ENCODE data around the gene CENPF. TPM values are rescaled to one million over a fixed set of nuclear protein-coding genes. Genes with fewer than 3 reads are reported as not detected.
A peak's percentile ranks its signal among the peaks of the same experiment; 100 is the strongest.
"Not testable (repeated sequence)": the region's sequence is repeated elsewhere in the genome, so short reads cannot be mapped to it uniquely, and the experiment has no call there.

The CENPF gene
- total RNA-seq, 1 donor = 42.1 TPM

DNA sequence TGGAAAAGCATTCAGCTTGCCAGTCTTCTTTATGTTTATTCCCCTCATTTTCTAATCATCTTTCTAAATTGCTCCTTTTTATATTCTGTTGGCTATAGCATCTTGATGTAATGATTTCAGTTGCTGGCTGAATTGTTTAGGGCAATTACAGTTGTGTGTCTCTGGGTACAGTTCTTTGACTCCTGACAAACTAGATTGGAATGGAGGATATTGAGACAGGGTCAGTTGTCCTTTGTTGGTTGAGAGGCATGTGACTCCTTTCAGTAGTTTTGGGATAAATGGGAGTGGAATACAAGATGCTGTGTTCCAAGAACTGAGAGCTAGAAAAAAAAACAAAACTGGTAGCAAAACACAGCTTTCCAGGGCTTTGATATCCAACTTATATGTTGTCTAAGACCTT lies 1.5 kb downstream of the CENPF start:
- TF ChIP-seq, protein P1, sequence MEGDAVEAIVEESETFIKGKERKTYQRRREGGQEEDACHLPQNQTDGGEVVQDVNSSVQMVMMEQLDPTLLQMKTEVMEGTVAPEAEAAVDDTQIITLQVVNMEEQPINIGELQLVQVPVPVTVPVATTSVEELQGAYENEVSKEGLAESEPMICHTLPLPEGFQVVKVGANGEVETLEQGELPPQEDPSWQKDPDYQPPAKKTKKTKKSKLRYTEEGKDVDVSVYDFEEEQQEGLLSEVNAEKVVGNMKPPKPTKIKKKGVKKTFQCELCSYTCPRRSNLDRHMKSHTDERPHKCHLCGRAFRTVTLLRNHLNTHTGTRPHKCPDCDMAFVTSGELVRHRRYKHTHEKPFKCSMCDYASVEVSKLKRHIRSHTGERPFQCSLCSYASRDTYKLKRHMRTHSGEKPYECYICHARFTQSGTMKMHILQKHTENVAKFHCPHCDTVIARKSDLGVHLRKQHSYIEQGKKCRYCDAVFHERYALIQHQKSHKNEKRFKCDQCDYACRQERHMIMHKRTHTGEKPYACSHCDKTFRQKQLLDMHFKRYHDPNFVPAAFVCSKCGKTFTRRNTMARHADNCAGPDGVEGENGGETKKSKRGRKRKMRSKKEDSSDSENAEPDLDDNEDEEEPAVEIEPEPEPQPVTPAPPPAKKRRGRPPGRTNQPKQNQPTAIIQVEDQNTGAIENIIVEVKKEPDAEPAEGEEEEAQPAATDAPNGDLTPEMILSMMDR (IDR thresholded peaks at IDR 0.05; ENCODE audit: insufficient read depth, low read length) = no peak
- no peak for DNase-seq (ENCODE audit: low read depth)
- H3K4me3 ChIP-seq (ENCODE audit: low read depth, low read length) = peak overlapping the region; percentile 82

DNA sequence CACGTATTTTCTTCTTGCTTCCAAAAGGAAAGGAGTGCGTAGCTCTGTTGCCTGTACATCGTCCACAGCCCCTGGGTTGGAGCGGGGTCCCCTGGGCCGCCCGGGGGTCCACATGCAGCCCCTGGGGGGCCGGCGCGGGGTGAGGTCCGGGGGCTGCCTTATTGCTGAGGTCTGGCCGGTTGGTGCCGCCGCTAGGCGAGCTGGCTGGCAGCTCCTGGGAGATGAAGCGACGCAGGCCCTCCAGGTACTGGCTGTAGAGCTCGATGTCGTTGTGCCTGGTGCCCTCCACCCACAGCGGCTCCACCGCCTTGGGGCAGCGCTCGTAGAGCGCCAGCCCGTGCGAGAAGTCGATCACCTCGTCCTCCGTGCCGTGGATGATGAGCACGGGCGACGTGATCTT lies 2.5 kb downstream of the CENPF start:
- not testable (repeated sequence) for H3K4me3 ChIP-seq (ENCODE audit: low read depth, low read length); DNase-seq (ENCODE audit: low read depth)

DNA sequence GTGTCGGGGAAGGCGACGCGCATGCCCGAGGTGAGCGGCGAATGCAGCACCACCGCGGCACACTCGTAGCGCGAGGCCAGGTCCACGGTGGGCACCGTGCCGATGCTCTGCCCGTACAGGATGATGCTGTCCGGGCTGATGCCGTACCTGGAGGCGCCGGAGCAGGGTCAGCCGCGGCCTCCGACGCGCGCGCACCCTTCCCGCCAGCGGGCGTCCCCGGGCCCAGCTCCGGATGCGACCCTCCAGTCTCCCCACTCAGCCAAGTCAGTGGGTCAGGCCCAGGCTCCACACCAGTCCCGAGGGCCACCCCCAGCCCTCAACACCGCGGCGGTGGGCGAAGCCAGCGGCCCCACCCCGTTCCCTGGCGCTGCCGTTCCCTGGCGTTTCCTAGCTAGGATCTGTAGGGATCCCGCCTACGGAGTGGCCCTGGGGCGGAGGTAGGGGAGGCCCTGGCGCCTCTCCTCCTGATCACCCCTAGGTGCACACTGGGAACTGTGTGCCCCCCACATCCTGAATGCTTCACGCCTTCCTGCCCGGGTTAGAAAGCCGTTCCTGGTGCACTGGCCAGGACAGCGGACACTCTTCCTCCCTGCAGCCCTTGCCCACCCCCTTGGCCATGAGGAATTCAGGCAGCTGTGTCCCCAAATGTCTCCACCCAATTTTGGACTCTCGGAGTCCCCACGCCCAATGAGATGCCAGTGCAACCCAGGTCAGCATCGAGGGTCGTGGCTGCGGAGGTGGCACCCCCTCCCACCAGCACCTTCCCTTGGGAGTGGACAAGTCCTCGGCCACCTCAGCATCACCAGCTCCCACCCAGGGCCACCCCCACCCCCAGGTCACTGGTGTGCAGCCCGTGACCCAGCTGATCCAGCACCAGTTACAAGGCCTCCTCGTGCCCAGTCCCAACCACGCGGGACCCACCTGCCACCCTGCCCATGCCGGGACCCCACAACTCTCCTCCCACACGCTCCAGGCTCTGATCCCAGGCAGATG lies 3.2 kb downstream of the CENPF start:
- DNase-seq (ENCODE audit: low read depth); H3K4me3 ChIP-seq (ENCODE audit: low read depth, low read length): not testable (repeated sequence)

DNA sequence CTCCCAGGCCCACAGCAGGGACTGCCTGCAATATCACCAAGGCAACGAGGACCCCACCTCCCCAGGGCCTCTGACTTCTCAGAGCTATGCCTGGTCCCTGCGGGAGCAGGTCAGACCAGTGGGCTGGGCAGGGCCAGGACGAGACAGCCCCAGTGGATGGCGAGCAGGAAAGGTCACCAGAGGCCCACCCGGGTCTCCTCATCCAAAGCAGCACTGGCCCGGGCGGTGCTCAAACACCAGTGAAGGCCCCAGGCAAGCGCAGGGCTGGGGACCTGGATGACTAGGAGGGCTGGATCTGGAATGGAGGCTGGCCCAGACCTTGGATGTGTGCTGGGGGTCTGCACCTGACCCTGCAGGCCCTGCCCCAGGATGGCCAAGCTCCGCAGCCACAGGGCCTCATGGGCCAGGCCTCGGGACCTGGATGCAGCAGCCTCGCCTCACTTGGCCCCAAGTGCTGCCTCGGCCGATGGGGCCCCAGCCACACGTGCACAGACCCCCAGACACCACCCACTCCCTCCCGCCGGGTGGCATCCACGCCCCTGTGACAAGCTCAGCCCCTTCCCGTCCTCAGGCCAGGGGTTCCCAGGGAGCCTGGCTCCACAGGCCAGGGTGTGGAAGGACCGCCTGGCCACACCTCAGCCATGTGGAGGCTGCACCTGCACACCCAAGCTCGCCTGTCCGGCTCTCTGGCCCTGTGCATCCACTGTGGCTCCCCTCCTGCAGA lies 4.7 kb downstream of the CENPF start:
- DNase-seq (ENCODE audit: low read depth); H3K4me3 ChIP-seq (ENCODE audit: low read depth, low read length): not testable (repeated sequence)

DNA sequence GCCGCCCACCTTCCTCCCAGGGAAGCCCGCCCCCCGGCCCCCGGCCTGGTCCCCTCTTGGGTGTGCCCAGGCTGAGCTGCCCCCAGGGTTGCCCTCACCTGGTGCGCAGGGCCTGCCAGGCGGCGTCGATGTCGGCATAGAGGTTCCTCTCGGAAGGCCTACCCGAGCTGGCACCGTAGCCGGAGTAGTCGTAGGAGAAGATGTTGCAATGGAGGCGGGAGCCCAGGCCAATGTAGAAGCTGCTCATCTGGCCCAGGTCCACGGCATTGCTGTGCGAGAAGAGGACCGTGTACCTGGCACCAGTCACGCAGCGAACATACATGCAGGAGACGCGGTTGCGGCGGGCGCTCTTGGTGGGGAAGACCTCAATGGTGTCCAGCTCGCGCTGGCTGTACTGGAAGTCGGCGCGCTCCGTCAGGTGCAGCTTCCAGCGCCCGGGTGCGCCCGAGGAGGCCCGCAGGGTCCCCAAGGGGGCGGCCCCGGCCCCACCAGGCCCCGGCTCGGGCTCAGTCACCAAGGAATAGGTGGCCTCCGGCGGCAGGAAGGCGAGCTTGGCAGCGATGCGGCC lies 5.3 kb downstream of the CENPF start:
- not testable (repeated sequence) for H3K4me3 ChIP-seq (ENCODE audit: low read depth, low read length); DNase-seq (ENCODE audit: low read depth)

DNA sequence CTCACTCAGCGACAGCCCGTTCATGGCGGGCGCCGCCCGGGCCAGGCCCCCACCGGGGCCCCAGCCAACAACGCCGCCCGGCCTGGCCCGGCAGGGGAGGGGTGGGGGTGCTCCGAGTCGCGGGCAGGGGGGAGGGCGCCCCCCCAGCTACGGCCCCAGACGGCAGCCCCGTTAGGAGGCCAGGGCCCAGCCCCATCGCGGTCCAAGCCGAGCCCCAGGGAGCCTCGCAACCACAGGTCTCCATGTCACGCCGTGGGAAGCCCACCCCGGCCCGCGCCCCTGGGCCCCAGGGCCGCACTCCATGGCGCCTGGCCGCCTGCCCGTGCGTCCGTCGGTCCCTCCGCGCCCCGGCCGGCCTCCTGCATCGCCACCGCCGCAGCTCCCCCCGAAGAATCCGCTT lies 5.8 kb downstream of the CENPF start:
- not testable (repeated sequence) for H3K4me3 ChIP-seq (ENCODE audit: low read depth, low read length); DNase-seq (ENCODE audit: low read depth)

DNA sequence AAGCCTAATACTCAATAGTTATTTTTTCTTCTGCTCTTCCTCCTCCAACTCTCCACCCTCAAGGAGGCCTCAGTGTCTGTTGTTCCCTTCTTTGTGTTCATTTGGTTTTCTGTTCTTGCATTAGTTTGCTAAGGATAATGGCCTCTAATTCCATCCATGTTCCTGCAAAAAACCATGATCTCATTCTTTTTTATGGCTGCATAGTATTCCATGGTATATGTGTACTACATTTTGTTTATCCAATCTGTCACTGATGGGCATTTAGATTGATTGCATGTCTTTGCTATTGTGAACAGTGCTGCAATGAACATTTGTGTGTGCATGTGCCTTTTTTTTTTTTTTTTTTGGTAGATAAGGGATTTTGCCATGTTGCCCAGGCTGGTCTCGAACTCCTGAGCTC lies 6.7 kb downstream of the CENPF start:
- TF ChIP-seq, protein P1 (IDR thresholded peaks at IDR 0.05; ENCODE audit: insufficient read depth, low read length) = no peak
- H3K4me3 ChIP-seq (ENCODE audit: low read depth, low read length) = no peak overlapping the region
- DNase-seq (ENCODE audit: low read depth) = no peak

DNA sequence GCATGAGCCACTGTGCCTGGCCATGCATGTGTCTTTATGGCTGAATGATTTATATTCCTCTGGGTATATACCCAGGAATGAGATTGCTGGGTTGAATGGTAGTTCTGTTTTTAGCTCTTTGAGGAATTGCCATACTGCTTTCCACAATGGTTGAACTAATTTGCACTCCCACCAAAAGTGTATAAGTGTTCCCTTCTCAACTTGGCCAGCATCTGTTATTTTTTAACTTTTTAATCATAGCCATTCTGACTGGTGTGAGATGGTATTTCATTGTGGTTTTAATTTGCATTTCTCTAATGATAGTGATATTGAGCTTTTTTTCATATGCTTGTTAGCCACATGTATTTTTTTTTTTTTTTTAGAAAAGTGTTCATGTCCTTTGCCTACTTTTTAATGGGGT lies 7.1 kb downstream of the CENPF start:
- not testable (repeated sequence) for DNase-seq (ENCODE audit: low read depth); H3K4me3 ChIP-seq (ENCODE audit: low read depth, low read length)

DNA sequence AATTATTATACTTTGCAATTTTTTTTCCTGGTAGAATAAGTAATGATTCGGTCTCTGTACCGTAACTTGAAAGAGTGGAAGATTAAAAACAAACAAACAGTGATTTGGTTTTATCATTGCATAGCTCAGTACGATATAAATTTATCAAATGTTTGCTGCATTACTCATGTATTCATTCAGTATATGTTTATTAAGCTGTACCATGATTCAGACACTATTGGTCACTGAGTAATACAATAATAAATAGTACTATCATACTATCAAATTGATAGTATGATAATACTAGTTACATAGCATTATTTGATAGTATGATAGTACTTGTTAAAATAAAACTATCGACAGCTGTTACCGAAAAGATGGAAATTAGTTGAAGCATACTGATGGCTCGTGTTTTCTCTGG lies 12.1 kb downstream of the CENPF start:
- no peak overlapping the region for H3K4me3 ChIP-seq (ENCODE audit: low read depth, low read length)
- peak; percentile 34 for DNase-seq (ENCODE audit: low read depth)
- TF ChIP-seq, protein P1 (IDR thresholded peaks at IDR 0.05; ENCODE audit: insufficient read depth, low read length) = no peak

DNA sequence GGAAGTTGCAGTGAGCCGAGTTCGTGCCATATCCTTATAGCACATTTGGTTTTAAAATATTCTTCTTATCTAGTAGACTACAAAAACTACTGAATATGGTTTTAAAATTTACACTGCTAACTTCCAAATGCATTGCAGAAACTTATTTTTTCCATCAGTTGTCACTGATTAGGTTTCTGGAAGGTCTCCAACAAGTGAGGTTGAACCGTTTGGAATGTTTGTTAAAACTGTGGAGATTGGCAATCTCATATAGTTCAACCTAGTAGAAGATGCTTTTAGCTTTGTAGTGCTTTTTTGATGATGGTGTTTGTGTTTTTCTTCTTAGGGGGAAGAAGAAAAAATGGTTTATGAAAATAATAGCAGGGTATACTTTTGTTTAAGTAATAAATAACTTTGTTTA lies 12.9 kb downstream of the CENPF start:
- DNase-seq (ENCODE audit: low read depth) = peak; percentile 80
- TF ChIP-seq, protein P1 (IDR thresholded peaks at IDR 0.05; ENCODE audit: insufficient read depth, low read length) = no peak
- no peak overlapping the region for H3K4me3 ChIP-seq (ENCODE audit: low read depth, low read length)

Measured in fibroblast of the aortic adventitia (primary cell).